SW 1271 (cell line): ENCODE measurements around the gene ACD.

Experiments
- DNase-seq, 2 experiments: peaks; one replicate each; lab custom pipeline; 2025; lab: John Stamatoyannopoulos, UW

Gene ACD

DNA sequence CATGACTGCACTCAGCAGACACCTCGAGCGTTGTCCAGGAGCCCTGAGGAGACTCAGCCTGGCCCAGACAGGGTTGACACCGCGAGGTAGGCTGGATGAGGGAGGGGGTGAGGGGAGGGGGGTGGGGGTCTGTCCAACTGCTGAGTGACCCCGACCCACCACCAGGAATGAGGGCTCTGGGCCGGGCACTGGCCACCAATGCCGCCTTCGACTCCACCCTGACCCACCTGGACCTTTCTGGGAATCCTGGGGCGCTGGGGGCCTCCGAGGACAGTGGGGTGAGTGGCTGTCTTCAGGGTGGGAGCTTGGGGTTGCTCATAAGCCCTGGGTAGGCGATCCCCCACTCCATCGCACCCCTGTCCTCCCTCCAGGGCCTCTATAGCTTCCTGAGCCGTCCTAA, 12.4 kb downstream of the ACD start:
- DNase-seq = no peak

DNA sequence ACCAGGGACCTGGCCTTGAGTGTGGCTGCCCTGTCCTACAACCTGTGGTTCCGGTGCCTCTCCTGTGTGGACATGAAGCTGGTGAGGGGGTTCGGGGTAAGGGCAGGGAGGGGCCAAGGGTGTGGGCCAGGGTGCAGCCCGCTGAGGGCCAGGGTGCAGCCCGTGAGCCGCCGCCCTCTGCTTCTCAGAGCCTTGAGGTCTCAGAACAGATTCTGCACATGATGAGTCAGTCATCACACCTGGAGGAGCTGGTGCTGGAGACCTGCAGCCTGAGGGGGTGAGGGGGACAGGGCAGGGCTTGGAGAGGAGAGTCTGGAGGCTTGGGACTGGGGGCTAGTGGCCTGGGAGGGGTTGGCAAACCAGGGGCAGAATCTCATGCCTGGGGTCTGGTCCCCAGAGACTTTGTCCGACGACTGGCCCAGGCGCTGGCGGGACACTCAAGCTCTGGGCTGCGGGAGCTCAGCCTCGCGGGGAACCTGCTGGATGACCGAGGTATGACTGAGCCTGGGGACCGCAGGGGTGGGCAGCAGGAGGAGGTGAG, 12.9 kb downstream of the ACD start:
- DNase-seq = no peak

DNA sequence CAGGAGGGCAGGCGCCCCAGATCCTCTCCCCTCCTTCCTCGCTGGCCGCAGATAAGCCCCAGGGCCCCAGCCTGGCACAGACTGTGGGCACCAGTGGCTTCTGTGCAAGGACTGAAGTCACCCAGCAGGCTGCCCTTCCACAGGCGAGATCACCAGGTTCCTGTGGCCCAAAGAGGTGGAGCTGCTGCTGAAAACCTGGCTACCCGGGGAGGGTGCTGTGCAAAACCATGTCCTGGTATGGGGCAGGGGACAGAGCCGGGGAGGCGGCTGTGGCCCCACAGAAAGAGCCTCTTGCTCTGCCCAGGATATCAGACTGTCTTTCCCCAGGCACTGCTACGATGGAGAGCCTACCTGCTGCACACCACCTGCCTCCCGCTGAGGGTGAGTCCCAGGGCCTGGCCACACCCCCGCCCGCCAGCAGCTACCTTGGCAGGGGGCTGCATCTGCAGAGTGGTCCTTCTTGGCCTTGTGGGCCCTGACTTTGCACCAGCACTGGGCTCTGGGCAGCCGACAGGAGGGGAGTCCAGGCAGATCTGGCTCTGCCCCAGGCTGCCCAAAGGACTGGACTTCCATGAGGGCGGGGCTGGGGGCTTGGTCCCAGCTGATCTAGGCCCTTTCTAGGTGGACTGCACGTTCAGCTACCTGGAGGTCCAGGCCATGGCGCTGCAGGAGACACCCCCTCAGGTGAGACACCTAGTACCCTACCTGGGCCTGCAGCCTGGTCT, 14.5 kb downstream of the ACD start:
- no peak for DNase-seq

DNA sequence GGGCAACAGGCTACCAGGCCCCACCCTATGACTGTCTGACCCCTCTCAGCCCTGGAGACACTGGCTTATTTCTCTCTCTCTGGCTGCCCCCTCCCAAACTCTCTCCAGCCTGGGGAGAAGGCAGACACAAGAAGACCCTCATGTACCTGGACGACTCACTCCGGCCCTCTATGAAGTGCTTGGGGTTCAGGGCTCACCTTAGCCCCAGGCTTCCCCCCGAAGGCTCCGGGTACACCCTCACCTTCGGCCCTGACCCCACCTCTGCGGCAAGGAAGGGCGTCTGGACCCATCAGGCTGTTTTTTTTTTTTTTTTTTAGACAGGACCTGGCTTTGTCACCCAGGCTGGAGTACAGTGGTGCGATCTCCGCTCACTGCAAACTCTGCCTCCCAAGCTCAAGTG, 16.0 kb downstream of the ACD start:
- DNase-seq = no peak

DNA sequence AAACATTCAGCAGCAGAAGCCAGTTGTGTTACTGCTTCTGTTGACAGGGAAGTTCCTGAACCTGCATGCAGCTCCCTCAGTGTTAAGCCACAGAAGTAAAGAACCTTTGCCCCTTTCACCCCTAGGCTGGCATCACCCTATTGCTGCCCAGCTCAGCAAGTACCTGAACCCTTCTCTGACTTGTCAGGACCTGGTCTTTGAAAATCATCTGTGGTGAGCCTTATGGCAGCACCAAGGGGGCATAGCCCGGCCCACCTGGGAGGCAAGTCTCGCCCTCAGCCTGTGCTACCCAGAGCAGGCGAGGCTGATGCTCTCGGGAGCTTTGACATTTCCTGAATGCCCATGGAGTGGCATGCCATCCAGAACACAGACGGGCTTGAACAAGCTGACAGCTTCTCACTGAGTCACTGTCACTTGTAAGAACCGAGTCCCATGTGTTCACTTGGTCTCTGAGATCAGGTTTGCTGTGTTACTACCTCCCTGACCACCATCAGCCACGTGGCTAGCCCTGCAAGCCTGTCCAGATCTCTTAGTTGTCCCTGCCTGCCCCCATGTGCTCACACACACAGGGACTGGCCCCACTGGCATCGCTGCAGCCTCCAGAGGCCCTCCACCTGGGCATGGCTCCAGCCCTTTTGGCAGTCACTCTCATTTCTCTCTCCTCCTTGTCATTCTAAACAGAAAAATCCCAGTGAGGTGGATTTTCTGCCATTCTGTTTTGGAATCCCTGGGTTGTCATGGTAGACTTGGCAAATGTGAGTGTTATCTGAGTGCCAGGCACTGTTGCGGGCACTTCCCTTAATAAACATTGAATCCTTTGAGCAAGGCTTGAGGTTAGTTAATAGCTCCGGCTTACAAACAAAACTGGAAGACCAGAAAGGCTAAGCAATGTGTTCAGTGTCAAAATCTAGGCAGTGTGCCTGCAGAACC, 18.0 kb downstream of the ACD start:
- no peak for DNase-seq

DNA sequence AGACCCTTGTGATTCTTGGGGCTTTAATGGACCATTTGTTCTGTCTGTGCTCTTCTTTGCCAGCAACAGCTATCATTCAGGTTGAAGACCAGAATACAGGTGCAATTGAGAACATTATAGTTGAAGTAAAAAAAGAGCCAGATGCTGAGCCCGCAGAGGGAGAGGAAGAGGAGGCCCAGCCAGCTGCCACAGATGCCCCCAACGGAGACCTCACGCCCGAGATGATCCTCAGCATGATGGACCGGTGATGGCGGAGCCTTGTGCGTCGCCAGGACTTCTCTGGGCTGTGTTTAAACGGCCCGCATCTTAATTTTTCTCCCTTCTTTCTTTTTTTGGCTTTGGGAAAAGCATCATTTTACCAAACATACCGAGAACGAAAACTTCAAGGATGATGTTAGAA, 22.4 kb downstream of the ACD start:
- DNase-seq = no peak

DNA sequence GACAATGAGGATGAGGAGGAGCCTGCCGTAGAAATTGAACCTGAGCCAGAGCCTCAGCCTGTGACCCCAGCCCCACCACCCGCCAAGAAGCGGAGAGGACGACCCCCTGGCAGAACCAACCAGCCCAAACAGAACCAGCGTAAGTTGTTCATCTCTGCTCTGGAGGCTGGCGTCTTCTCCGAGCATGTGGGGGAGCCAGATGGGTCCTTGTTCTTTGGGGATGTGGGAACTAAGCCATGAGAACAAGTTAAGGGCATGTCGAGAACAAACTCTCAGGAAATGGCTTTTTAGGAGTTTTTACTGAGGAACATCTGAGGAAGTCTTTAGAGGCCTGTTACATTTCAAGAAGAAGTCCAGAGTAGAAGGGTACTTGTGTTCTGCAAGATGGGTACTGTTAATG, 23.3 kb downstream of the ACD start:
- DNase-seq = no peak

DNA sequence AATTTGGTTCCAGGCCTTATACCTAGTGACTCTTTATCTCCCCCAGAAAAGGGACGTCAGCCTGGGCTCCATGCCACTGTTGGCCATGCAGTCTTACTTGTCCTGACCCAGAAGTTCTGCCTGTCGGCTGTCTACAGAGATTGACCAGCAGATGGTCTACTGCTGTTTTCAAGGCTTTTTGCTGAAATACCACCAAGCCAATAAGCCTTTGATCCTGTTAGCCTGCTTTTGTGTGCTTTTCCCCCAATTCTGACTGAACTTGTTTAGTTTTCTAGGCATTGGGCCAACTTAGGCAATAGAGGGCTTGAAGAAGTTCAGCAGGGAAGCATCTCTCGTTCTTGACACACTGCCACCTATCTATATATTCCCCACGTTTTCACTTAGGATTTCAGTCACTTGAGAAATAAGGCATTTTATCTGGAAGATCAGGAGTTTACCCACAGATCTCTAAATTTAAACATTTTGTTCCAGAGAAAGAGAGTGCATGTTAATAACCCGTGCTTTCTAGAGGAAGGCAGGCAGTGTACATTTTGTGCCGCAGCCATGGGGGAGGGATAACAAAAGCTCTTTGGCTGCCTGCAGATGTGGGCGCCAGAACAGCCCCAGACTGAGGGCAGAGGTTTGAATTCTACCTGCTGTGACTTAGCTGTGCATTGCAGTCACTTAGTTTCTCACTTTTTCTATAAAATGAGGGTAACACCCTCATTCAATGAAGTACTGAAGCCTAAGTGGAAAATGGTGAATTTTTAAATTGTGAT, 27.5 kb downstream of the ACD start:
- DNase-seq = no peak

DNA sequence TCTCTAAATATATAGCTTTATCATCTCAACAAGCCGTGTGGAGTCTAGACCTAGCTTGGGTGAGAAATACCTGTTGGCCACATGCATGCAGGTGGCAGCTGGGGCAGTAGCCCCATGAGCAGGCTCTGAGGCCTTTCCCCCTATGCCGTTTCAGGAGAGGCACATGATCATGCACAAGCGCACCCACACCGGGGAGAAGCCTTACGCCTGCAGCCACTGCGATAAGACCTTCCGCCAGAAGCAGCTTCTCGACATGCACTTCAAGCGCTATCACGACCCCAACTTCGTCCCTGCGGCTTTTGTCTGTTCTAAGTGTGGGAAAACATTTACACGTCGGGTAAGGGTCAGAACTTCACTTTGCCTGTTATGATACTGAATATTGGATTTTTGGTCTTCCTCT, 31.8 kb downstream of the ACD start:
- no peak for DNase-seq

DNA sequence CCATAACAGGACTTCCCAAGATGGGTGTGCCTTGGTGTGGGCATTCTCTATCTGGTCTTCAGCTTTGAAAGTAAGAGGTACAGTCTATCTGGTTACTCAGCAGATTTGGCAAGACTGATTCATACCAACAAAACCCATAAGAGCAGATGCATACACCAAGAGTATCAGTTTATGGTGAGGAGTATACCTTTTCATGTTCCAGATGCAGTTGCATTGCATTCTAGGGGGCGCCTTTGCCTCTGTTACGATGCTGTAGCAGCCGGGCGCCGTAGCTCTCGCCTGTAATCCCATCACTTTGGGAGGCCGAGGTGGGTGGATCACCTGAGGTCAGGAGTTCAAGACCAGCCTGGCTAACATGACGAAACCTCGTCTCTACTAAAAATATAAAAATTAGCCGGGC, 46.3 kb downstream of the ACD start:
- DNase-seq = no peak

DNA sequence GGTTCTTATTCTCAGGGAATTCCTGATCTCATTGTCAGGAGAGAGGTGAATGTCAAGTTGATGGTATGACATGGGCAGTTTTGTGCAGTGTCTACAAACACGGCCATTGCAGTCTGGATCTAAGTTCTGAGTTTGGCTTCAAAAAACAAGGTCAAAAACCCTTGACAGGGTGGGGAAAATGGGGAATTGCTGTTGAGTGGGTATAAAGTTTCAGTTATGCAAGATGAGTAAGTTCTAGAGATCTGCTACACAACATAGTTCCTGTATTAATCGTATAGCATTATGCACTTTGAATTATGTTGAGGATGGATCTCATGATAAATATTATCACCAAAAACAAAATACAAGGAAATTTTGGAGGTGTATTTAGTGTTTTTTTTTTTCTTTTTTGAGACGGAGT, 51.7 kb downstream of the ACD start:
- DNase-seq = no peak
